RWPE1 (cell line): ENCODE measurements around the gene SH3BP2.
A peak's percentile ranks its signal among the peaks of the same experiment; 100 is the strongest.

Experiments used
- CTCF ChIA-PET: fragments of 350-600 bp; sonication (Branson Sonifier 250); formaldehyde crosslinking; extraction: SDS; loops from one replicate; lab custom pipeline; 2021; lab: Yijun Ruan, JAX
- POLR2A ChIA-PET: fragments of 400-600 bp; formaldehyde crosslinking; extraction: SDS; loops from one replicate; lab custom pipeline; 2020; ENCODE audit warnings: antibody characterized with exemption; ENCODE audit not compliant: low non-redundant PET; lab: Yijun Ruan, JAX
- DNase-seq: peaks from one replicate; pipeline ENCODE4 v3.0.0; 2012; ENCODE audit warnings: low spot score
- H3K27ac ChIP-seq: fragments of 450-650 bp; 2 replicates; pipeline ENCODE4 v1.5.1; 2017
- TF ChIP-seq, protein P1 (sequence below): fragments of 450-650 bp; conservative IDR thresholded peaks from 2 replicates; pipeline ENCODE4 v1.5.1; 2017; ENCODE audit warnings: low read depth, mild to moderate bottlenecking

SH3BP2 gene

GRCh38 chr4:2837904-2838496 is 45.1 kb downstream of the SH3BP2 start:
- ChIA-PET POLR2A (no interaction called here), CTCF (no interaction called here)
- peak overlapping the region; percentile 54 for H3K27ac ChIP-seq
- DNase-seq, result no peak
- TF ChIP-seq, protein P1, sequence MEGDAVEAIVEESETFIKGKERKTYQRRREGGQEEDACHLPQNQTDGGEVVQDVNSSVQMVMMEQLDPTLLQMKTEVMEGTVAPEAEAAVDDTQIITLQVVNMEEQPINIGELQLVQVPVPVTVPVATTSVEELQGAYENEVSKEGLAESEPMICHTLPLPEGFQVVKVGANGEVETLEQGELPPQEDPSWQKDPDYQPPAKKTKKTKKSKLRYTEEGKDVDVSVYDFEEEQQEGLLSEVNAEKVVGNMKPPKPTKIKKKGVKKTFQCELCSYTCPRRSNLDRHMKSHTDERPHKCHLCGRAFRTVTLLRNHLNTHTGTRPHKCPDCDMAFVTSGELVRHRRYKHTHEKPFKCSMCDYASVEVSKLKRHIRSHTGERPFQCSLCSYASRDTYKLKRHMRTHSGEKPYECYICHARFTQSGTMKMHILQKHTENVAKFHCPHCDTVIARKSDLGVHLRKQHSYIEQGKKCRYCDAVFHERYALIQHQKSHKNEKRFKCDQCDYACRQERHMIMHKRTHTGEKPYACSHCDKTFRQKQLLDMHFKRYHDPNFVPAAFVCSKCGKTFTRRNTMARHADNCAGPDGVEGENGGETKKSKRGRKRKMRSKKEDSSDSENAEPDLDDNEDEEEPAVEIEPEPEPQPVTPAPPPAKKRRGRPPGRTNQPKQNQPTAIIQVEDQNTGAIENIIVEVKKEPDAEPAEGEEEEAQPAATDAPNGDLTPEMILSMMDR, result no peak

DNA sequence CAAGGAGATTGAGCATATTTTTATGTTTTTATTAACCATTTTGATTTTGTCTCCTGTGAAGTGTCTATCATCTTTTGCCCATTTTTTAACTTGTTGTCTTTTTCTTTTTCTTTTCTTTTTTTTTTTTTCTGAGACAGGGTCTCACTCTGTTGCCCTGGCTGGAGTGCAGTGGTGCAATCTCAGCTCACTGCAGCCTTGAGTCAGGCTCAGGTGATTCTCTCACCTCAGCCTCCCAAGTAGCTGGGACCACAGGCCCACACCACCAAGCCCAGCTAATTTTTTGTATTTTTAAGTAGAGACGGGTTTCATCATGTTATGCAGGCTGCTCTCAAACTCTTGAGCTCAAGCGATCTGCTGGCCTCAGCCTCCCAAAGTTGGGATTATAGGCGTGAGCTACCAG is 46.2 kb downstream of the SH3BP2 start:
- CTCF ChIA-PET, result interaction anchor here (0.6 to 0.7 kb wide), 2 partner anchors 111 to 845 kb away, joined by 3 to 4 read pairs; no protein-coding TSS in a partner anchor
- TF ChIP-seq, protein P1, result no peak
- no peak overlapping the region for H3K27ac ChIP-seq
- DNase-seq, result no peak
- POLR2A ChIA-PET, result no interaction called here

- no peak for DNase-seq
- H3K27ac ChIP-seq, result peak overlapping the region; percentile 85
- ChIA-PET CTCF (interaction anchor here (0.9 kb wide), 1 partner anchor 12 kb away, joined by 5 read pairs; no protein-coding TSS in a partner anchor), POLR2A (no interaction called here)
- TF ChIP-seq, protein P1, result no peak
Observed at GRCh38 chr4:2842687-2843262, 49.9 kb downstream of the SH3BP2 start.

DNA sequence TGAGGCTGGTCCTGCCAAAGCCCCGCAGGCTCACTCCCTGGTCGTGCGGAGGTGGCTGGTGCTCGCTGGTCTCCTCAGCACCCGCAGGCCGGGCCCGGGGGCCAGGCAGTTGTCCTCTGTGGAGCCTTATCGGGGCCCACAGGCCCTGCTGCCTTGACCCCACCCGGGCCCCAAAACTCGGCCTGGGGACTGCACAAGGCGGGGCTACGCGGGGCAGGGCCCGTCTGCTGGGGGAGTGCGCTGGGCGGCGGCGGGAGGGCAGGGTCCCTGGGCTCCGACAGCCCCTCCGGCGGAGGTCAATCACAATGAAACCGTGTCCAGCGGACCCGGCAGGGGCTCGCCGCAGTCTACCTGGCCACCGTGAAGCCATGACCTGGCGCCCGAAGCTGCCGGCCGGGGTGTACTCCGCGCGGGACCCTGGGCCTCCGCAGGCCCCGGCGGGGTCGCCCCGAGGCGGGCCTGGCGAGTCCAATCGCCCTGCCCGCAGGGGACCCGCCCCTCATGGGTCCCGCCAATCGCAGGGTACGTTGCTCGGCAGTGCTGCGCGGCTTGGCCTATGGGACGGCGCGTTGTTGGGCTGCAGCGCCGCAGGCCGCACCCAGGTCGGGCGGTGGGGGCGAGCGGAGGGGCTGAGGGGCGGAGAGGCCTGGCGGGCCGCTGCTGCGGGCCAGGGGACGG is 50.5 kb downstream of the SH3BP2 start, which contains the start of gene ADD1:
Gene ADD1, plus strand, starts transcription at position 582 of the 678 bp plus-strand sequence. CDS start 32,072 bp downstream, outside the sequence.
- TF ChIP-seq, protein P1, result no peak
- POLR2A ChIA-PET, result no interaction called here
- CTCF ChIA-PET, result interaction anchor here (0.9 kb wide), 1 partner anchor 12 kb away, joined by 5 read pairs; no protein-coding TSS in a partner anchor
- DNase-seq, result peak; percentile 99
- peak within 1 kb of the TSS; percentile 85 for H3K27ac ChIP-seq

DNA sequence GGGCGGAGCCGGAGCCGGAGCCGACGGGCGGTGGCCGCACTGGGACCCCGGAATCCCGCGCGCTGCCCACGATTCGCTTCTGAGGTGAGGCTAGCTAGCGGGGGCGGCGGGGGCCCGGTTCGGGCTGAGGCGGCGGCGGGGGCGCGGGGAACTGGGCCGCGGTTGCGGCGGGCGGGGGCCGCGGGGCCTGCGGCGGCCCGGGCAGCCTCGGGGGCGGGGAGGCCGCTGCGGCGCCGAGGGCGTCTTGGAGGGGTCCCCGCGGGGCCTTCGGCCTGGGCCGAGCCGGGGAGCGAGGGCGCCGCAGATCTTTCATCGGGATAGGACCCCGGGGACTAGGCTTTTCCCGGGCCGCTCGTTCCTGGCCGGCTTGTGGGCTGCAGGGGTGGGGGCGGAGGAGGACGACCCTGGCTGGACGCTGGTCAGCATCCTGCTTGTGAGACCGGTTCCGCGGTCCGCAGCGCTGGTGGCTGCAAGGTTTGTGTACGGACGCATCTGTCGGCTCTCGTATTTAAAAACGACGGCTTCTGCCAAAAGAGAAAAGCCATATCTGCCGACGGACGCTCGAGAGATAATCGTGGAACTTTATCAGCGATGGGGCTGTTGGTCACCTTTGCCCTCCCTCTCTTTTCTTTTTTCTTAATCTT is 51.2 kb downstream of the SH3BP2 start:
- H3K27ac ChIP-seq, result peak overlapping the region; percentile 85
- TF ChIP-seq, protein P1, result no peak
- DNase-seq, result peak; percentile 20
- ChIA-PET POLR2A (no interaction called here), CTCF (interaction anchor here (0.9 kb wide), 1 partner anchor 13 kb away, joined by 5 read pairs; no protein-coding TSS in a partner anchor)

DNA sequence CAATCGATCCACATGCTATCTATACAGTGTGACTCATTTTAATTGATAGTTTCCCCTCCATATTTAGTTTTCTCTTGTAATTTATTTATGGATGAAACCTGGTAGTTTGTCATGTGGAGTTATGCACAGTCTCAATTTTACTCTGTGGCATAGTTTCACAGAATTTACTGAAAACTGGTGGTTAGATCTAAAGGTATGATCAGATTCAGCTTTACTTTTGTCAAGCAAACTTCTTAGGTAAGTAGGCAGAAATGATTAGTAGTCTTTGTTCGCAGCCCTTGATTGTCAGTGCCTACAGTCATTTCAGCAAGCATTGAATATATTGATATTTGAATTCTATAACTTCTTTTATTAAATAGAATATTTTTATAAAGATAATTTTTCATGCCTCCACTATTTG is 53.3 kb downstream of the SH3BP2 start:
- POLR2A ChIA-PET, result no interaction called here
- TF ChIP-seq, protein P1, result no peak
- CTCF ChIA-PET, result no interaction called here

More for the DNA sequence above, 53.3 kb downstream of the SH3BP2 start:
- H3K27ac ChIP-seq, result no peak overlapping the region
- DNase-seq, result no peak
